SK-N-SH (cell line): Measurements from ENCODE around the gene CACNA2D1.

Experiments
- FOXJ3 ChIP-seq: sonication (generic); formaldehyde crosslinking; IDR thresholded peaks from 2 replicates; pipeline ENCODE4 v1.5.1; 2020; ENCODE audit warnings: mild to moderate bottlenecking, missing genetic modification reagents
- JUND ChIP-seq: IDR thresholded peaks from 2 replicates; pipeline ENCODE4 v1.4.0; 2012
- NRF1 ChIP-seq: IDR thresholded peaks from 2 replicates; pipeline ENCODE4 v1.6.1; 2012; ENCODE audit warnings: low read depth, mild to moderate bottlenecking, low read length
- POLR2AphosphoS5 ChIP-seq: IDR thresholded peaks from 2 replicates; pipeline ENCODE4 v1.6.1; 2012; ENCODE audit warnings: low read depth, low read length
- RAD21 ChIP-seq: IDR thresholded peaks from 2 replicates; pipeline ENCODE4 v1.6.1; 2012; ENCODE audit warnings: mild to moderate bottlenecking, low read length
- RXRA ChIP-seq: IDR thresholded peaks from 2 replicates; pipeline ENCODE4 v1.4.0; 2012; ENCODE audit warnings: low read depth, mild to moderate bottlenecking, borderline replicate concordance
- SIN3A ChIP-seq: IDR thresholded peaks from 2 replicates; pipeline ENCODE4 v1.6.1; 2012; ENCODE audit warnings: low read depth, mild to moderate bottlenecking, low read length, moderate library complexity, borderline replicate concordance
- TAF1 ChIP-seq: IDR thresholded peaks from 2 replicates; pipeline ENCODE4 v1.6.1; 2012; ENCODE audit warnings: low read depth, mild to moderate bottlenecking, low read length, moderate library complexity, borderline replicate concordance
- TCF12 ChIP-seq: IDR thresholded peaks from 2 replicates; pipeline ENCODE4 v1.4.0; 2012
- YY1 ChIP-seq: IDR thresholded peaks from 2 replicates; pipeline ENCODE4 v1.4.0; 2012; ENCODE audit warnings: low read depth, mild to moderate bottlenecking
- TF ChIP-seq, protein P1 (sequence below): fragments of 200-600 bp; sonication (generic); IDR thresholded peaks from 2 replicates; pipeline ENCODE4 v1.6.1; 2017; ENCODE audit warnings: antibody characterized with exemption, mild to moderate bottlenecking, moderate library complexity
- TF ChIP-seq, protein P2 (sequence below): IDR thresholded peaks from 2 replicates; pipeline ENCODE4 v1.6.1; 2012; ENCODE audit warnings: mild to moderate bottlenecking, low read depth, low read length, moderate library complexity
- TF ChIP-seq, protein P3 (sequence below): IDR thresholded peaks from 2 replicates; pipeline ENCODE4 v1.4.0; 2012; ENCODE audit warnings: low read depth, borderline replicate concordance
- TF ChIP-seq, protein P4 (sequence below): IDR thresholded peaks from 2 replicates; pipeline ENCODE4; 2012

DNA sequence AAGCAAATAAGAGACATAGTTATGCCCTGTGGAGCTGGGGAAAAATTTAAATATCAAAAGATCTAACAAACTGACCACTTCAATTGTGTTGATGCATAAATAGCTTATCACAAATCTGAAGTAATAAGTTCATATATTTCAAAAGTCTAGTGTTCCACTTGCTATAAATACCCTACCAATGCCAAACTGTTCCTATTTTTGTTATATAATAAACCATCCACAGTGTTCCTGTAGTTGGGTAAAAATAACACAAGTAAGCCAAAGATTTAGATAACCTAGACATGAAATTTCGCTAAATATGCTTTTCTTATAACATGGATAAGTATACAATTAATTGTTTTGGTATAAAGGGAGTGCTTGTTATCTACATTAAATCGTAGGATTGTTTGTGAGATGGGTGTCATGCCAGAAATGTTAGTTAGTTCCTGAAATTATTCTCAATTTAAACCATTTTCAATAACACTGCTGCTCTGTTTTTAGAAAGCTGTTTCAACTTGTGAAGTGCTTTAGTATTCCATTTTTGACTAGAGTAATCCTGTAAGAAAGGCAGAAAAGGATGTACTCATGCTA lies 85.5 kb downstream of the CACNA2D1 start:
- TF ChIP-seq, protein P1, sequence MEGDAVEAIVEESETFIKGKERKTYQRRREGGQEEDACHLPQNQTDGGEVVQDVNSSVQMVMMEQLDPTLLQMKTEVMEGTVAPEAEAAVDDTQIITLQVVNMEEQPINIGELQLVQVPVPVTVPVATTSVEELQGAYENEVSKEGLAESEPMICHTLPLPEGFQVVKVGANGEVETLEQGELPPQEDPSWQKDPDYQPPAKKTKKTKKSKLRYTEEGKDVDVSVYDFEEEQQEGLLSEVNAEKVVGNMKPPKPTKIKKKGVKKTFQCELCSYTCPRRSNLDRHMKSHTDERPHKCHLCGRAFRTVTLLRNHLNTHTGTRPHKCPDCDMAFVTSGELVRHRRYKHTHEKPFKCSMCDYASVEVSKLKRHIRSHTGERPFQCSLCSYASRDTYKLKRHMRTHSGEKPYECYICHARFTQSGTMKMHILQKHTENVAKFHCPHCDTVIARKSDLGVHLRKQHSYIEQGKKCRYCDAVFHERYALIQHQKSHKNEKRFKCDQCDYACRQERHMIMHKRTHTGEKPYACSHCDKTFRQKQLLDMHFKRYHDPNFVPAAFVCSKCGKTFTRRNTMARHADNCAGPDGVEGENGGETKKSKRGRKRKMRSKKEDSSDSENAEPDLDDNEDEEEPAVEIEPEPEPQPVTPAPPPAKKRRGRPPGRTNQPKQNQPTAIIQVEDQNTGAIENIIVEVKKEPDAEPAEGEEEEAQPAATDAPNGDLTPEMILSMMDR, result no peak
- TF ChIP-seq, protein P2, sequence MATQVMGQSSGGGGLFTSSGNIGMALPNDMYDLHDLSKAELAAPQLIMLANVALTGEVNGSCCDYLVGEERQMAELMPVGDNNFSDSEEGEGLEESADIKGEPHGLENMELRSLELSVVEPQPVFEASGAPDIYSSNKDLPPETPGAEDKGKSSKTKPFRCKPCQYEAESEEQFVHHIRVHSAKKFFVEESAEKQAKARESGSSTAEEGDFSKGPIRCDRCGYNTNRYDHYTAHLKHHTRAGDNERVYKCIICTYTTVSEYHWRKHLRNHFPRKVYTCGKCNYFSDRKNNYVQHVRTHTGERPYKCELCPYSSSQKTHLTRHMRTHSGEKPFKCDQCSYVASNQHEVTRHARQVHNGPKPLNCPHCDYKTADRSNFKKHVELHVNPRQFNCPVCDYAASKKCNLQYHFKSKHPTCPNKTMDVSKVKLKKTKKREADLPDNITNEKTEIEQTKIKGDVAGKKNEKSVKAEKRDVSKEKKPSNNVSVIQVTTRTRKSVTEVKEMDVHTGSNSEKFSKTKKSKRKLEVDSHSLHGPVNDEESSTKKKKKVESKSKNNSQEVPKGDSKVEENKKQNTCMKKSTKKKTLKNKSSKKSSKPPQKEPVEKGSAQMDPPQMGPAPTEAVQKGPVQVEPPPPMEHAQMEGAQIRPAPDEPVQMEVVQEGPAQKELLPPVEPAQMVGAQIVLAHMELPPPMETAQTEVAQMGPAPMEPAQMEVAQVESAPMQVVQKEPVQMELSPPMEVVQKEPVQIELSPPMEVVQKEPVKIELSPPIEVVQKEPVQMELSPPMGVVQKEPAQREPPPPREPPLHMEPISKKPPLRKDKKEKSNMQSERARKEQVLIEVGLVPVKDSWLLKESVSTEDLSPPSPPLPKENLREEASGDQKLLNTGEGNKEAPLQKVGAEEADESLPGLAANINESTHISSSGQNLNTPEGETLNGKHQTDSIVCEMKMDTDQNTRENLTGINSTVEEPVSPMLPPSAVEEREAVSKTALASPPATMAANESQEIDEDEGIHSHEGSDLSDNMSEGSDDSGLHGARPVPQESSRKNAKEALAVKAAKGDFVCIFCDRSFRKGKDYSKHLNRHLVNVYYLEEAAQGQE, result no peak
- TF ChIP-seq FOXJ3 (CRISPR knock-in tag), result no peak
- TF ChIP-seq, protein P3, sequence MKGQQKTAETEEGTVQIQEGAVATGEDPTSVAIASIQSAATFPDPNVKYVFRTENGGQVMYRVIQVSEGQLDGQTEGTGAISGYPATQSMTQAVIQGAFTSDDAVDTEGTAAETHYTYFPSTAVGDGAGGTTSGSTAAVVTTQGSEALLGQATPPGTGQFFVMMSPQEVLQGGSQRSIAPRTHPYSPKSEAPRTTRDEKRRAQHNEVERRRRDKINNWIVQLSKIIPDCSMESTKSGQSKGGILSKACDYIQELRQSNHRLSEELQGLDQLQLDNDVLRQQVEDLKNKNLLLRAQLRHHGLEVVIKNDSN, result no peak
- TF ChIP-seq, protein P4, sequence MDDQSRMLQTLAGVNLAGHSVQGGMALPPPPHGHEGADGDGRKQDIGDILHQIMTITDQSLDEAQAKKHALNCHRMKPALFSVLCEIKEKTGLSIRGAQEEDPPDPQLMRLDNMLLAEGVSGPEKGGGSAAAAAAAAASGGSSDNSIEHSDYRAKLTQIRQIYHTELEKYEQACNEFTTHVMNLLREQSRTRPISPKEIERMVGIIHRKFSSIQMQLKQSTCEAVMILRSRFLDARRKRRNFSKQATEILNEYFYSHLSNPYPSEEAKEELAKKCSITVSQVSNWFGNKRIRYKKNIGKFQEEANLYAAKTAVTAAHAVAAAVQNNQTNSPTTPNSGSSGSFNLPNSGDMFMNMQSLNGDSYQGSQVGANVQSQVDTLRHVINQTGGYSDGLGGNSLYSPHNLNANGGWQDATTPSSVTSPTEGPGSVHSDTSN, result no peak
- no peak for TF ChIP-seq YY1
- TF ChIP-seq RAD21, result no peak
- TF ChIP-seq TCF12, result no peak
- TF ChIP-seq POLR2AphosphoS5, result no peak
- TF ChIP-seq SIN3A, result no peak
- no peak for TF ChIP-seq JUND
- TF ChIP-seq NRF1, result no peak
- TF ChIP-seq TAF1, result no peak
- TF ChIP-seq RXRA, result no peak
